Activated CD4-positive, alpha-beta T cell treated with anti-CD3 and anti-CD28 coated beads for 1 hour (primary cell): ENCODE data around the gene MYOZ1.
"Not testable (repeated sequence)": the region's sequence is repeated elsewhere in the genome, so short reads cannot be mapped to it uniquely, and the experiment has no call there.

Source experiments
- DNase-seq: peaks from one replicate; pipeline ENCODE4 v3.0.0-alpha.2; 2020

Gene MYOZ1, protein sequence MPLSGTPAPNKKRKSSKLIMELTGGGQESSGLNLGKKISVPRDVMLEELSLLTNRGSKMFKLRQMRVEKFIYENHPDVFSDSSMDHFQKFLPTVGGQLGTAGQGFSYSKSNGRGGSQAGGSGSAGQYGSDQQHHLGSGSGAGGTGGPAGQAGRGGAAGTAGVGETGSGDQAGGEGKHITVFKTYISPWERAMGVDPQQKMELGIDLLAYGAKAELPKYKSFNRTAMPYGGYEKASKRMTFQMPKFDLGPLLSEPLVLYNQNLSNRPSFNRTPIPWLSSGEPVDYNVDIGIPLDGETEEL

GRCh38 chr10:73641328-73642060 is at the start of gene MYOZ1:
TSS of gene MYOZ1 (minus strand) at chr10:73641474. CDS start at chr10:73640017, 1,457 bp downstream.
- DNase-seq = no peak

- DNase-seq = not testable (repeated sequence)
Measured at GRCh38 chr10:73690755-73691154, 49.5 kb upstream of the MYOZ1 start.

DNA sequence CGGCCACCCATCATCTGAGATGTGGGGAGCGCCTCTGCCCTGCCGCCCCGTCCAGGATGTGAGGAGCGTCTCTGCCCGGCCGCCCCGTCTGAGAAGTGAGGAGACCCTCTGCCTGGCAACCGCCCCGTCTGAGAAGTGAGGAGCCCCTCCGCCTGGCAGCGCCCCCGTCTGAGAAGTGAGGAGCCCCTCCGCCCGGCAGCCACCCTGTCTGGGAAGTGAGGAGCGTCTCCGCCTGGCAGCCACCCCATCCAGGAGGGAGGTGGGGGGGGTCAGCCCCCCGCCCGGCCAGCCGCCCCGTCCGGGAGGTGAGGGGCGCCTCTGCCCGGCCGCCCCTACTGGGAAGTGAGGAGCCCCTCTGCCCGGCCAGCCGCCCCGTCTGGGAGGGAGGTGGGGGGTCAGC is 48.3 kb upstream of the MYOZ1 start:
- not testable (repeated sequence) for DNase-seq

GRCh38 chr10:73687641-73688040 is 46.4 kb upstream of the MYOZ1 start:
- not testable (repeated sequence) for DNase-seq

DNA sequence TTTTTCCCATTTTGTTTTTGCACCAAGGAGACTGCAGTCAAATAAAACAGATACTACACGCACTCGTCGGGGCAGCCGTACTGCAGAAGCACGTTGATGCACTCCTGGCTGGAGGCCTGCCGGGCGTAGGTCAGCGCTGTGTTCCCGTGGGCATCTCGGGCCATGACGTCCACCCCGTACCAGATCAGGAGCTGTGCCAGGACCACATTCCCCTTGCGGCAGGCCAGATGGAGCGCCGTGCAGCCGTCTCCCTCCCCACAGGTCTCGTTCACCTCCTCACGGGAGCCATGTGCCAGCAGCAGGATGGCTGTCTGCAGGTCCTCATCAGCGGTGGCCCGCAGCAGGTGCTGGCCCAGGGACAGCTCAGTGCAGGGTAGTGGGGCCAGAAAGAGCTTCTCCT is 33.3 kb upstream of the MYOZ1 start:
- not testable (repeated sequence) for DNase-seq

DNA sequence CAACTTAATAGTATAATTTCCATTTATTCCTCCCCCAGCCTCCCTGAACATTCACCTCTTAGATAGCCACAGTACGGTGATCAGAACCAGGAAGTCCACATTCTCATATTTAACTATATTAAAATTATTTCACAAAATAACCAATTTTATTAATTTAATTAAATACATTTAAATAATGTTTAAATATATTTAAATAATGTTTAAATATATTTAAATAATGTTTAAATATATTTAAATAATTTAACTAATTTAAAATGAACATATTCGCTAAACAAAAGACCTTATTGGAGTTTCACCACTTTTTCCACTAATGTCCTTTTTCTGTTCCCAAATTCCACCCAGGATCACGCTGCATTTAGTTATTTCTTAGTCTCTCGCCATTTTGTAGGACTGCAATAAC is 27.1 kb upstream of the MYOZ1 start:
- DNase-seq = not testable (repeated sequence)

- not testable (repeated sequence) for DNase-seq
Measured at GRCh38 chr10:73666153-73666809, 25.0 kb upstream of the MYOZ1 start.

DNA sequence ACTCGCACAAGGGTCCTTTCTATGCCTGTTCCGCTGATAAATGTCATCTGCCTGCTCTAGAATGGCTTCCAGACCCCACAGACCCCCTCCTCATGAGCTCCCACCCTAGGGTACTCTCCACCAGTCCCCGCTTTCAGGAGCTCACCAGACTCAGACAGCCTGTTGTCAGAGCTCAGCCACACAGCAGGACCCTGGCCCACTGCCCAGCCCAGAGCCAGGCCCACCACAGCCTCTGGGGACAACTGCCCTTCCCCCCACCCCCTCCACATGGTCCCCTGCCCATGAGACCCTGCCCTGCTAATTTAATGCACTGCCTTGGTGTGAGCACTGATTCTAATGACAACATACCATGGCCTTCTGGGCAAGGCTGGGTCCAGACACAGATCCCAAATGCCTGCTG is 24.3 kb upstream of the MYOZ1 start:
- DNase-seq = not testable (repeated sequence)

DNA sequence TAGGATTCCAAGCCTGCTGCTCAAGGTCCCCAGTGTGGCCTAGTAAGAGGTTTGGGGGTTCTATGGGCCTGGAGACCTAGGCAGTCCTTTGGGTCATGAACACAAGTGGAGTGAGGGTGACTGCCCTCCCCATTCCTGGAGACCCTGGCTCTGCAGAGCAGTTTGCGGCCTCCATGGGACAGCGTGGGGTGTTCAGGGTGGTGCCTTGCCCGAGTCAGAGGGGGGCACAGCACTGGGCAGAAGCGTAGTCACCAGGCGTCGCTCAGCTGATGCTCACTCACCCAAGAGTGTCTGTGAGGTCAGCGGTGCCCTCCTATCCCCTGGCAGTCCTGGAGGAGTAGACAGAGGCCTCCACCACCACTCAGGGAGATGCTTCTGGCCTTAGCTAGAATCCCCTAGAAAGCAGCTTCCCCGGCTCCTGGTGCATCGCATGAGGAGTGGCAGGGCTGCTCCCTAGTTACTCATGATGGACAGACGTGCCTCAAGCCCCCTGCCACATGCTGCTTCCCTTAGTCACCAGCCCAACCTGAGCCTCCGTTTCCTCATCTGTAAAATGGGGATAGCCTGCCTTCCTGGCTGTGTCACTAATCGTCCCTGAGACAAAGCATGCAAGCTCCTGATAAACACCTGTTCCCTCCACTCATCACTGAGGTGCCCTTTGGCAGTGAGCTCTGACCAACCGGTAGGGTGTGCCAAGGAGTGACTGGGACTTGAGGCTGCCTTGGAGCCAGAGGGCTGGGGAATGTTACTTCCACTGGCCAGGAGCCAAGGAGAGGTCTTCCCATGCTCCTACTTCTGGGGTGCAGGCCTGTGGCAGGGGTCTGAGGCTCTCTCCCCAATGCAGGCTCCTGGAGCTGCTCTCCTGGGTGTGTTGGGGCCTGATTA is 23.1 kb upstream of the MYOZ1 start:
- DNase-seq = not testable (repeated sequence)

- DNase-seq = not testable (repeated sequence)
Measured at GRCh38 chr10:73663621-73664020, 22.3 kb upstream of the MYOZ1 start.

DNA sequence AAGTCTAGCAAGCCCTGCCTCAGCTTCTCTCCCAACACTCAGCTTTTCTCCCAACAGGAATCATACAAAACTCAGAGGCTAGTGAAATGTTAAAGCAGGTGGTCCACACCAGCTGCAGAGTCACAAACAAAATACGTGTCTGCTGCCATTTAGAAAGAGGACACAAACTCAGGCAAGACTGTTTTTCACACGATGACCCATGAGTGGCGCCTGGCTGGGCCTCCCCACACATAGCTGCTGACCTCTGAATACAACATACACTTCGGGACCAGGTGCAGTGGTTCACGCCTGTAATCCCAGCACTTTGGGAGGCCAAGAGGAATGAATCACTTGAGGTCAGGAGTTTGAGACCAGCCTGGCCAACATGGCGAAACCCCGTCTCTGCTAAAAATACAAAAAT is 21.4 kb upstream of the MYOZ1 start:
- not testable (repeated sequence) for DNase-seq

GRCh38 chr10:73655990-73656298 is 14.7 kb upstream of the MYOZ1 start, which contains the start of gene SYNPO2L:
TSS of gene SYNPO2L (minus strand) at chr10:73656029. CDS start at chr10:73655922, 107 bp downstream.
- DNase-seq = no peak

- no peak for DNase-seq
Measured at GRCh38 chr10:73655257-73655989, 14.1 kb upstream of the MYOZ1 start.

GRCh38 chr10:73653701-73654100 is 12.4 kb upstream of the MYOZ1 start:
- no peak for DNase-seq

GRCh38 chr10:73653195-73653594 is 11.9 kb upstream of the MYOZ1 start:
- no peak for DNase-seq

DNA sequence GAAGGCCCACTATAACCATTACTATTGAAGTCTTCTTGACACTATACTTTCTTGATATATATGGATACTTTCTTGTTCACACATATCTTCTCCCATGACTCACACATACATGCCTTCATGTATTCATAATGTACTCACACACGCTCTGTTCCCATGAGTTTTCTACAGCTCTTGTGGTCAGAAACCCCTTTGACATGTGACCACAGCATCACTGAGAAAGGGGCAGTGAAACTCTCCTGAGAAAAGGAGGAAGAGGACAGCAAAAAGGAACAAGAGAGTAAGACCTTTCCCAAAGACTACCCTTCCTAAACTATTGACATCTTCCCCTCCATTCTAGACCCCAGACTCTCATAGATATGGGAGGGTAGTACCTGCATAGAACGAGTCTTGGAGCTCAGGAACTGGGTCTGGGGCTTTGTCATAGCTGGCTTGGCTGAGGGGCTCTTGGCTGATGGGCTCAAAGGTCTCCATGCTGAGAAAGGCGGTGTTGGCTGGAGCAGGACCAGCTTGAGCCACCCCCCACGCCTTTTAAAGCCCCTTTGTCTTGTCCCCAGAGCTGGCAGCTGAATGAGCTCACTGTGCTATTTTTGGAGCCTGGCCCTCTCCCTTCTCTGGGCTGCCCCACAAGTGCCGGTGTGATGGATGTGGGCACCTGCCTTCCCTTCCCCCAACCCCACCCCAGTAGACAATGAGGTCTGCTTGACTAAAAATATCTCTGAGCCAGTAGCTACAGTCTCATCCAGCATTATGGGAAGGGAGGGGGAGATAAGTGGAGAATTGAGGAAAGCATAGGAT is 9.5 kb upstream of the MYOZ1 start:
- DNase-seq = no peak

GRCh38 chr10:73649876-73650536 is 8.7 kb upstream of the MYOZ1 start:
- DNase-seq = no peak

- DNase-seq = no peak
Measured at GRCh38 chr10:73648975-73649829, 7.9 kb upstream of the MYOZ1 start.

GRCh38 chr10:73647875-73648651 is 6.8 kb upstream of the MYOZ1 start:
- DNase-seq = no peak
